Smooth muscle cell of the brain vasculature (primary cell): ENCODE results near the gene CEBPG.
A peak's percentile ranks its signal among the peaks of the same experiment; 100 is the strongest.

Experiments
- DNase-seq: peaks from one replicate; pipeline ENCODE4 v3.0.0-alpha.2; 2012; ENCODE audit warnings: low read depth, low spot score

The CEBPG gene

DNA sequence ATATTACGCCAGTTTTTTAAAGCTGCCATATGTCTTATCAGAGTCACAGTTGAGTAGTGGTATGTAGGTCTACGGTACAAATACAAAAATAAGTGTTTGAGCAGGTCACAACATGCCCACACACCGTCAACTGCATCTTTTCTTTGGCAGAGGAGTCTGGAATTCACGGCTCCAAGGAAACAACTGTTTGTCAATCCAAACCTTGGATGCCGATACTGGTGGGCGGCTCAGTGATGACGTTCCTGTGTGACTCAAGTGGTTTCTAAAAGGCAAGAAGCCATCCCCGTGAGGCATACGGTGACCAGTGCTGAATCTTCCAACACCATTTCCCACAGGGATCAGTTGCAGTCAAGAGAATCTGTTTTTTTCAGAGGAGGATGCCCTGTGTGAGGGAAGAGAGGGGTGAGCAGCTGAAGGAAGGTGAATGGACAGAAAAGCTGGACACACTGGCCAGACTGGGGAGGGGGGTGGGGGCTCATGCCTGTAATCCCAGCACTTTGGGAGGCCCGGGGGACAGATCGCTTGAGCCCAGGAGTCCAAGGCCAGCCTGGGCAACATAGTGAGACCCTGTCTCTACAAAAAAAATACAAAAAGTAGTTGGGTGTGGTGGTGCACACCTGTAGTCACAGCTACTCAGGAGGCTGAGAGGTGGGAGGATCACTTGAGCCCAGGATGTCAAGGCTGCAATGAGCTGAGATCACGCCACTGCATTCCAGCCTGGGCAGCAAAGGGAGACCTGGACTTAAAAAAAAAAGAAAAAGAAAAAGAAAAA is 22.8 kb upstream of the CEBPG start:
- no peak for DNase-seq

DNA sequence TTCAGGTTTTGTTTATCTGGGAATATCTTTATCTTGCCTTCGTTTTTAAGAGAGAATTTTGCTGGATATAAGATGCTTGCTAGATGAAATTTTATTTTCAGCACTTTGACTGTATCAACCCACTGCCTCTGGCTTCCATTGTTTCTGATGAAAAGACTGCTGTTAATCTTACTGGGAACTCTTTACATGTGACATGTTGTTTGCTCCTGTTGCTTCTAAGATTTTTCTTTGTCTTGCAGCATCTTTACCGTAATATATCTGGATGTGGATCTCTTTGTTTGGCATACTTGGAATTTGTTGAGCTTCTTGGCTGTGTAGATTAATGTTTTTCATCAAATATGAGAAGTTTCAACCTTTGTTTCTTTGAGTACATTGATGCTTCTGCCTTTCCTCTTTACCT is 18.0 kb upstream of the CEBPG start:
- DNase-seq, result no peak

DNA sequence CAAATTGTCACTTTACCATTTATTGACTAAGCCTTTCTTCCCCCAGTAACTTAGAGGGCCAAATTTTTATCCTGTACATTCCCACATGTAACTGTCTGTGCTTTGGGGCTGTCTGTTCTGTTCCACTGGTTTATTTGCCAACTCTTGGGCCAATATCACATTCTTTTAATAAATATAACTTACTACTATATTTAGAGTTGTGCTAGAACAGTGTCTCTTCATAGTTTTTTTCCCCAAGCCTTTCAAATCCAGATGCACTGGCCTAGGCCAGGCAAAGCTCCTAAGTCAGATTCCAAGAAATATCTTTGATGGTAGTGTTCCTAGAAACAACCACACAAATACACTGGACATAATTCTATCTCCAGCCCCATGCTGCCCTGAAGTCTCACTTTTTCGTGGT is 16.0 kb upstream of the CEBPG start:
- DNase-seq, result no peak

DNA sequence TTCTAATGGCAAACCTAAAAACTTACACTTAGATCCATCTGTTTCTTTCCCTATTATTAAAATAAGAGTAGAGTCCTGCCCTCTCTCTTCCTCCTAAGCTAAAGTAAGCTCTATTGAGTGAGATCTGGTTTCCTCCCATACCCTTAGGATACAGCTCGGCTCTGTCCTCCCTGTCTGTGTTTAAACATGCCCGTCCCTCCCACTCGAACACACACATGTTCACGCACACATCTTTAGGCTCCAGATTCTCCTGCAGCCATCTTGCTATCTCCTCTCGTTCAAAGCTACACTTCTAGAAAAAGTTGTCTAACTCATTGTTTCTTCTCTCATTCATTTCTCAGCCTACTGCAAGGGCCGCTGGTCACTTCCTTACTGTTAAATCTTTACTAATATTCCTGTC is 15.1 kb upstream of the CEBPG start:
- DNase-seq, result no peak

DNA sequence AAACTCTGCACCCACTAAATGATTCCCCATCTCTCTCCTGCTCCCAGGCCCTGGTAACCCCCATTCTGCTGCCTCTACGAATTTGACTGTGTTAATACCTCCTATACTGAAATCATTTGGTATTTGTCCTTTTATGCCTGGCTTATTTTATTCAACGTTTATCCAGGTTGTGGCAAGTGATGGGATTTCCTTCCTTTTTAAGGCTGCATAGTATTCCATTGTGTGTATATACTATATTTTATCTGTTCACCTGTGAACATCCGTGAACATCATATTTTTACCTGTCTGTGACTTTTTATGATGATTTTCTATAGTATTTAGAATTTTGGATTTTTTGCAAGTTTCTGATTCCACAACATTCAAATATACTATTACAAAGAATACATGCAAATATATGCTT is 13.9 kb upstream of the CEBPG start:
- no peak for DNase-seq

DNA sequence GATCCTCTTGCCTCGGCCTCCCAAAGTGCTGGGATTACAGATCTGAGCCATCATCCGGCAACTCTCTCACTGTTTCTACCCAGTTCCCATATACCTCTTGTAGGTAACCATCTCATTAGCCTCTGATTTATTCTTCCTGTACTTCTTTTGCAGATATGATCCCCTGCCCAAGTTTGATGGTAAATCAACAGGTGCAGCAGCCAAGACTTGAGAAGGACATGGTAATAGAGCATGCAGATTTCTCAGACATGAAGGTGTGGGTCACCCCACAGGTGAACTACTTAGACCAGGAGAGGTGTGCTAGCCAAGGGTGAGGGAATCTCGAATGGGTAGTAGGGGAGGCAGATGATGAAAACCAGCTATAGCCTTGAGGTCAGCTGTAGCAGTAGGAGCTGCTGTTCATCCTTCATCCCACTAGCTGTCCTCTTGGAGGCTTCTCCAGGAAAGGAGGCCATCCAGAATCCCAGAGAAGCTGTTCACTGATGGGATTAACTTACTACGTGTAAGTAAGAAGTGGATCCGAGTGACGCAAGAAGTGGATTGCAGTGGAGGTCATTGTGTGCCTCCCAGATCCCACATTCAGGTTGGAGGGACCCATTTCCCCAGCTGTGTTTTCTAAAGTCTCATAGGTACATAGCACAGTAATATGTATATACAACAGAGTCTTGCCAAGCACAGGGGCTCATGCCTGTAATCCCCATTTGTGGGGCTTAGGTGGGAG is 10.8 kb upstream of the CEBPG start:
- DNase-seq, result no peak

DNA sequence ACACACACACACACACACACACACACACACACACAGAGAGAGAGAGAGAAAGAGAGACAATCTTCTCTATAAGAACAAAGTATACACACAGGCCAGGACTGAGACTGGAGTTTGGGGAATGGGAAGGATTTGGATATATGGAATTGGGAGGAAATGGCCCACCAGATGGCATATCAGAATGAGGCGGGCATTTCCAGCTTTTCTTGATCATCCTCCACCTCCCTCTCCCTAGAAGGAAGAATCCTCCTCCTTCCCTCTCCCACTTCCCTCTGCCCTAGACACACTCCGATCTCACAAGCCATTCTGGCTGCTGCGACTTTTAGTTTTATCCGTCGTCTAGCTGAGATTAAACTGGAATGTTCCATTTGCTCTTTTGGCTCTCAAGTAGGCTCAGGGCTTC is 10.0 kb upstream of the CEBPG start:
- no peak for DNase-seq

DNA sequence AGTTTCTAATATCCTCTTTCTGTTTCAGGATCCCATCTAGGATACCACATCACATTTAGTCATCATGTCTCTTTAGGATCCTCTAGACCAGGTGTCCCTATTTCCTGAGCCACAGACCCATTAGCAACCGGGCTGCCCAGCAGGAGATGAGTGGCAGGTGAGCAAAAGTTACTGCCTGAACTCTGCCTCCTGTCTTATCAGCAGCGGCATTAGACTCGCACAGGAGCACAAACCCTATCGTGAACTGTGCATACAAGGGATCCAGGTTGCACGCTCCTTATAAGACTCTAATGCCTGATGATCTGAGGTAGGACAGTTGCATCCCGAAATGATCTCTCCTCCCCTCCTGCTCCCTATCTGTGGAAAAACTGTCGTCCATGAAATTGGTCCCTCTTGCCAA is 7.8 kb upstream of the CEBPG start:
- no peak for DNase-seq

DNA sequence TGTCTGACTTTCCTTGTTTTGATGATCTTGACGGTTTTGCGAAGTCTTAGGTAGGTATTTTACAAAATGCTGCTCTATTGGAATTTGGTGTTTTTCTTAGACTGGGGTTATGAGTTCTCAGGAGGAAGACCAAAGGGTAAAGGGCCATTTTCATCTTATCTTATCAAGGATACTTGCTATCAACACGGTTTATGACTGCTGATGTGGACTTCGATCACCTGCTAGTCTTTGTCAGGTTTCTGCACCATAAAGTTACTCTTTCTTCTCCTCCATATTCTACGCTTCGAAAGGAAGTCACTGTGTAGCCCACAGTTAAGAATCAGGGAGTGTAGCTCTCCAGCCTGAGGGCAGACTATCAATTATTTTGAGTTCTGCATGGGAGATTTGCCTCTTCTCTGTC is 7.4 kb upstream of the CEBPG start:
- no peak for DNase-seq

DNA sequence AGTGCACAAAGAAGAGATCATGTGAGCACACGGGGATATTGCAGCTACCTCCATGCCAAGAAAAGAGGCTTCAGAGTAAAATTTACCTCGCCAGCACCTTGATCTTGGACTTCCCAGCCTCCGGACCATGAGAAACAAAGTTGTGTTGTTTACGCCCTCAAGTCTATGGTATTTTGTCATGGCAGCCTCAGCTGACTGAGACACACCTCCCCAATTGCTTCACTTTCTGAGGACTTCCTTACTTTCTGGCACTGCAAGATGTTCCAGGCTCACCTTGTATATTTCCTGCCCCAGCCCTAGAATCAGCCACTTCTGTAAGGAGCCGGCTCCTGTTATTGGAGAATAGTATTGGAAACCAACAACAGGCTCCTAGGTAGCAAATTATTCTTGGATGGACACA is 6.6 kb upstream of the CEBPG start:
- no peak for DNase-seq

DNA sequence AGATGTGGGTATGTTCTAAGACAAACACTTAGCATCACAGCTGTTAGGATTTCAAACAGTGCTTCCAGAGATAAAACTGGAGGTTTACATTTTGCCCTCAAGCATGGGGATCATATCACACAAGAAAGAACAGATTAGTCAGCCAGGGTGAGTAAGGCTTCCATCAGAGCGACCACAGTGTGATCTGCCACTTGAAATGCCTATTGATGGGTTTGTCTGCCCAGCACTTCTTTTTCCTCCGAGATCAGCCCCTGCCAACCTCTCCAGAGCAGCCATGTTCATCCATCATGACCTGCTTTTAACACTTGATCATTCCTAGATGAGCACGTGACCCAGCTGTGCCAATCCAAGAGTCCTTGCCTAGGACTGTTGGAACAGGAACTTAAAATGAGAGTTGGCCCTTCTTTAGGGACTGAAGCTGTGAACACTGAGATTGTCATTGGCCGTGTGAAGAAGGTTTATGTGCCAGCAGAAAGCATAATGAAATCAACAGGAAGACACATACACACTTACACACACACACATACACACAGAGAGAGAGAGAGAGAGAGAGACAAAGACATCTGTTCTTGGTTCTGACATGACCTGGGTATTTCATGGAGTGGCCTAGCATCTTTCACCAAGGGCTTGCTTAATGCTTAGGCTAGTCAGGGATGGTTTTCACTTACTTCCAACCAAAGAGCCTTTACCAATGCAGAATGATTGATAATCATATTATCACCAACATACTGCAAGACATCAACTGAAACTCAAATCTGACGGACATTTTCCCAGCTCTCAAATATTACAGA is 5.2 kb upstream of the CEBPG start:
- no peak for DNase-seq

DNA sequence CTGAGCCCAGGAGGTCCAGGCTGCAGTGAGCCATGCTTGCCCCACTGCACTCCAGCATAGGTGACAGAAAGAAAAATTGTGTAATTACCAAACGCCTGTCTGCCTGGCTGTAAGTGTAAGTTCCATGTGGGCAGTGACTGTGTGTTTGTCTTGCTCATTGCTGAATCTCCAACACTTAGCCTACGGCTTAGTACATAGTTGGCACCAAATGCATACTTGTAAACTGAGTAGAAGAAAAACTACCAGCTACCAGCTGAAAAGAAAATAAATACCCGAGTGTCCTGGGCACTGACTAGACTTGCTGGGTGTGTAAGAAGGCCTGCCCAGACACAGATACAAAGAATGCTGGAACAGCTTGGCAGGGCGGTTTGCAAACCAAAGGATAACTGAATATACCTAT is 2.7 kb upstream of the CEBPG start:
- DNase-seq, result no peak

DNA sequence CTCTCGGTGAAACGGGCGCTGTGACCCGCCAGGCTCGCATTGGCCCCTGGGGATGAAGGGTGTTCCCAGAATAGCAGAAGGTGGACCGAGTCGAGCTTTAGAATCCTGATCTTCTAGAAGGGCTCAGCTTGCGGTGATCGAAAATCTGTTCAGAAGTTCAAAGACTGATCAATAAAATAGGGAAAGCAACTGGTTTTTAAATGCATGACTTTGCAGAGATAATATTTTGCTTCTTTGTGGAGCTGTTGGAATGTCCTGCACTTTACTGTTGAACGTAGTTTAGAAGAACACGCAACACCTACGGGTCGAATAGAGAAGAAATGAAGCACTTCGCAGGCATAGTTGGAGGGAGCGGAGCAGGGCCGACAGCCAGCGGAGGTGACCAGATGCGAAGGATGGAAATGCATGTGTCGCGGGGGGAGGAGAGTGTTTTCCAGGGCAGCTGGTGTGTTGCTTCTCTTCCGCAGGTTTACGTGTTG is 766 bp downstream of the CEBPG start:
- DNase-seq, result no peak

DNA sequence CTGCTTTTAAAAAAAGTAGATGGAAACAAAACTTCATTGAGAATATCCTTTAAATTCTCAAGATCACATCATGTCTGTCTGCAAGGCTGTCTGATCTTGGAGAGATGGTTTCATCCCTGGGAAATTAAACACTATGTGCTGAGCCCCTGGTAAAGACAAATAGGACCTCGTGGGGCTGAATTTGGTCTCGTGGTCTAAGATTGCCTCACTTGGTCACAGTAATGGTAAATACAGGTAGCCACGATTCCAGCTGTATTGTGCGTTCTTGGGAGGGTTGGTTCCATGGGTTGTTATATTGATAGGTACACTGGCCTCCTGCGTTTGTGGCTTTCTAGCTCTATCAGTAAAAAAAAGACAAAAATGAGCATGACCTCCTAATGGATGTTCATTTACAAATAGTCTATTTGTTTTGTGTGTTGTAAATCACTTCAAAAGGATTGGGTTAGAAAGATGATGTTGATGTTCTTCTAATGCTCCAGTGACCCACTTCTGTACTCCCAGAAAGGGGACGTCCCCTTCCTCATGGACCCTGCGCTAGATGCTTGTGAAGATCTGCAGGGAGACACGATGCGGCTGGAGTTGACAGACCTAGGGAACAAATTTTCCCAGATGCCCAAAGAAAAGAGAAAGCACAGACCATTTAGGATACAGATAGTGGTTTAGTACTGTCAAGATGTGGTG is 1.8 kb downstream of the CEBPG start:
- no peak for DNase-seq

DNA sequence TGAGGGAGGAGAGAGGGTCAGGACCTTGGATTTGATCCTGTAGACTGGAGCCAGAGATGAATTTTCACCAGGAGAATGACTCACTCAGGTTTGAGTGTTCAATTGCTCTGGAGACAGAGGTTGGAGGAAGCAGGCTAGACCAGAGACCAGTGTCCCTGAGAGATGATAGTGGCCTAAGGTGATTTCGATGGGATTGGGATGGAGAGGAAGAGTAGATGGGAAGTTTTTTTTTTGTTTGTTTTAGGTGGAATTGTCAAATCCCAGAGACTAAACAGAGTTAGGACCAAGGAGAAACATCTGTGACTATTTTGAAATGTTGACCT is 2.3 kb downstream of the CEBPG start:
- DNase-seq, result no peak

DNA sequence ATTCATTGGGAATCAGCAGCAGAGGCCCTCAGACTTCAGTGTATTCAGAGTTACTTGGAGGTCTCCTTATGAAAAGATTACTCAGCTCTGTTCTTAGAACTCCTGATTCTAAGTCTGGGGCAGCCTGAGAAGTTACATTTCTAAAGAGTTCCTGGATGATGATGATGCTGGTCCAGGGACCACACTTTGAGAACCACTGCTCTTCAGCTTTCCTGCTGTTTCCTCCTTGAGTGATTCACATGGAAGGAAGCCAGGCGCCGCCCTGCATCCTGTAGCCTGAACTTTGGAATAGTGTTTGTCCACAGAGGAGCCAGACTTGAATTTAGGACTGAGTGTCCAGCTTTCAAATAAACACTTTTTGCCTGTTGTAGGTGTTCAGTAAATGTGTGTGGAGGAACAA is 2.9 kb downstream of the CEBPG start:
- peak; percentile 64 for DNase-seq

DNA sequence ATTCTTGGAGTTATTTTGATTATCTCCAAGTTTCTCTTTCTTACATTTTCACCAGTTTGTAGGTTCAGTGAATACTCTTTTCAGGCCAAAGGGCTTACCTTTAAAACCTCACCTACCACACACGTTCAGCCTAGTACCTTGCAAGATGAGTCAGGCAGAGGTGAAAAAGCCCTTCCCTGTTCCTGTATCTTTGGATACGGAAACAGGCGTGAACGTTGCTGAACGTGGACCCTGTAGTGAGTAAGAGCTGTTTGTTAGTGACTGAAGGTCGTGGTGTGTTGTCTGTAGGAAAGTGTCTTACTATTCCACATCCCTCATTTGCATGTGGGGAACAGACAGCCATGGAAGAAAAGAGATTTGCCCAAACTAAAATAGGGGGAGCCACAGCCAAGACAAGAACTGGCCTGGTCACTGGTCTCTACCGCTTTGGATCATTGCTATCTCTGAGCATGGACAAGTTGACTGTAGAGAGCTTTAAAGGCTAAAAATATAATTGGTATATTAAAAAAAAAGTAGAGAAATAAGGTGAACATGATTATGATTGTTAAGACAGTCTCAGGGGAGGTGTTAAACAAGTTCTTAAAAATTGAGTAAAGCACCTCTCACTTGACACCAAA is 3.5 kb downstream of the CEBPG start:
- no peak for DNase-seq

DNA sequence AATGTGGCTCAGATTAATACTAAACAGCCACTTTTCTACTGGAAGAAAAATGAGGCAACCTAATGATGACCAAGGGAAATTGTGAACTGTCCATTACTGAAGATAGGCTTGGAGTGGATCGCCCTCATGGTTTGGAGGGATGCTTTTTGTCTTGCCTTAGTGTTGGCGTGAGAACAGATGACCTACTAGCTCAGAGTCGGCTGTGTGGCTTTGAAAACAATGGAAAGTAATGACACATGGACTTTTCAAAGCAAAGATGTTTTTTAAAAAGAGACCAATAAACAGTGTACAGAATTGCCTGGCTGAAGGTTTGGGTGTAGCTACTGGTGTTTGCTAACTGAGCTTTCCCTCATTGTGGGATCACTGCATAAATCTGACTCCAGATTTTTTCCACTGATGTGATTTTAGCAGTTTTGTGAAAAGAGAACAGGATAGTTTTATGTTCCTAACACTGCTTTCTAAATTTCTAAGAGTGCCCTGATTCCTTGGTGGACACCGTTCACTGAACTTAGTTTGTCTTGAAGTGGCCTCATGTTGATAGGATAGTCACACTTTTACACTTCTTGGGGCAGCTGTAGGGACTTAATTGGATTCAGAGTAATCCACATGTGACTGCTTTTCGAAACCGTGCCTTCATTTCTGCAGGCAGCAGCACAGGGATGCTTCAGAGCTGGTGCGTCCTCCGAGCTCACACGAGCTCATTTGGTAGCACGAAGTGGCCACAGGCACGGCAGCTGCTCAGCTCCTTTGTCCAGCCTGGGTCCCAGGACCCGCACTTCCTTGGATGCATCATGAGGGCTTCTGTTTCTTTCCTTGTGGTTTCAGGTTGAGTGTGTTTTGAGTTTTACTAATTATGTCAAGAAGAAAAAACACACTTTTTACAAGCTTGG is 4.3 kb downstream of the CEBPG start:
- DNase-seq, result no peak

DNA sequence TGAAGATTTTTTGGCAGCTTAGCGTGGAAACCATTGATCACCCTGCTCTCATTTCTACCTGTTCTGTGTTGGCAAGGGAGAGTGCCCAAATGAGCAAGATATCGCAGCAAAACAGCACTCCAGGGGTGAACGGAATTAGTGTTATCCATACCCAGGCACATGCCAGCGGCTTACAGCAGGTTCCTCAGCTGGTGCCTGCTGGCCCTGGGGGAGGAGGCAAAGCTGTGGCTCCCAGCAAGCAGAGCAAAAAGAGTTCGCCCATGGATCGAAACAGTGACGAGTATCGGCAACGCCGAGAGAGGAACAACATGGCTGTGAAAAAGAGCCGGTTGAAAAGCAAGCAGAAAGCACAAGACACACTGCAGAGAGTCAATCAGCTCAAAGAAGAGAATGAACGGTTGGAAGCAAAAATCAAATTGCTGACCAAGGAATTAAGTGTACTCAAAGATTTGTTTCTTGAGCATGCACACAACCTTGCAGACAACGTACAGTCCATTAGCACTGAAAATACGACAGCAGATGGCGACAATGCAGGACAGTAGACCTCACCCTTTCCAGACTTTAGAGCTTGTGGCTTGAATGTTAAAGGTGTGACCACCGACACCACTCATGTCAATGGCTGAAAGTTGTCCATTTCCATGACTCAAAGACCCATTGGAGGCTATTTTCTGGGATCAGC is 5.8 kb downstream of the CEBPG start:
- no peak for DNase-seq

DNA sequence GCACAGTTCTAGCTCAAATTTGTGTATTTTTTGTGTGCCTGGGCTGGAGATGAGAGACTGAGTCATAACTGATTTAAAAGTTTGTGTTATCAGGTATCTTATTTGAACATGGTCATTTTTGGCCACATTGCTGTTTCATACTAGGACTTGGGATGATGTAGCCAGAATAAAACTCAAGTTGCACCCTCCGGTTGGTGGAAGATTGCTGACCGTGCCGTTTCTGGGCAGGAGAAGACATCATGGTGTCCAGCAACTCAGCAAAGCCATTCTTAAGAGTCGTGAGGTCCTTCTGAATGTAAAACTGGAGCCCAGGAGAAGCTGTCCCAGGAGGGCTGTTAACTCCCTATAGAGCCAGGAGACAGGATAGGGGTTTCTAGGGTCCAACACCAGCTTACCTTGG is 7.6 kb downstream of the CEBPG start:
- DNase-seq, result no peak
